ENCODE measurements around the gene PLLP. TPM values are rescaled to one million over a fixed set of nuclear protein-coding genes. Genes with fewer than 3 reads are reported as not detected.
"Not testable (repeated sequence)": the region's sequence is repeated elsewhere in the genome, so short reads cannot be mapped to it uniquely, and the experiment has no call there.

Gene PLLP
- total RNA-seq, 4 donors from 2014 or later: 4.4 to 13.5 (median 9.6) TPM

DNA sequence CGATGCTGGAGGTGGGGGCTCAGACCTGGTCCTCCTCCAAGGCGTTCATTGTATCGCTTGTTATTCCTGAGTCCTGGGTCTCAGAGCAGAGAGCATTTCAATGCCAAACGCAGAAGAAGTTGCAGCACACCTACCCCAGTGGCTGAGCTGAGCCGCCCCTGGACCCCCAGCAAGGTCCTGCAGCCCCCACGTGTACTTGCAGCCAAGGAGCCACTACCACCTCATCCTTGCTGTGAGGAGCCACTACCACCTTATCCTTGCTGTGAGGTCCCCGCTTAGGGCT is 13.5 kb downstream of the PLLP start:
- Histone ChIP-seq H3K9me3 (no peaks in the 10 kb centered on the region), H3K27ac (no peak overlapping the region), H3K27me3 (no peaks in the 10 kb centered on the region), H3K4me1 (peaks cover 8 to 27% (median 17%) of the 10 kb centered on the region in 4 donors), H3K36me3 (no peaks in the 10 kb centered on the region), H3K4me3 (no peak overlapping the region)
- intact Hi-C loops (cut with DNase I; ENCODE audit: low total_unique reads): no loop called here
- DNase-seq: no peak
- WGBS, 2 donors (ENCODE audit: low coverage in 1 of 2): 88% methylated on average over 7 of the region's 7 CpGs; no CpG with 5 or more reads in 1 of the 2 donors
- in situ Hi-C loops (cut with MboI; ENCODE audit: low pct_ligation_motif_present in 1 of 4, low pct_unique_long_range_greater_than_20kb in 1 of 4, low sequenced_read_pairs in 3 of 4): no loop called here
- TF ChIP-seq POLR2A (IDR thresholded peaks at IDR 0.05) (no peak), EP300 (IDR thresholded peaks at IDR 0.05; ENCODE audit: low read depth) (no peak), POLR2AphosphoS5 (IDR thresholded peaks at IDR 0.05) (no peak)
- TF ChIP-seq, protein P1, sequence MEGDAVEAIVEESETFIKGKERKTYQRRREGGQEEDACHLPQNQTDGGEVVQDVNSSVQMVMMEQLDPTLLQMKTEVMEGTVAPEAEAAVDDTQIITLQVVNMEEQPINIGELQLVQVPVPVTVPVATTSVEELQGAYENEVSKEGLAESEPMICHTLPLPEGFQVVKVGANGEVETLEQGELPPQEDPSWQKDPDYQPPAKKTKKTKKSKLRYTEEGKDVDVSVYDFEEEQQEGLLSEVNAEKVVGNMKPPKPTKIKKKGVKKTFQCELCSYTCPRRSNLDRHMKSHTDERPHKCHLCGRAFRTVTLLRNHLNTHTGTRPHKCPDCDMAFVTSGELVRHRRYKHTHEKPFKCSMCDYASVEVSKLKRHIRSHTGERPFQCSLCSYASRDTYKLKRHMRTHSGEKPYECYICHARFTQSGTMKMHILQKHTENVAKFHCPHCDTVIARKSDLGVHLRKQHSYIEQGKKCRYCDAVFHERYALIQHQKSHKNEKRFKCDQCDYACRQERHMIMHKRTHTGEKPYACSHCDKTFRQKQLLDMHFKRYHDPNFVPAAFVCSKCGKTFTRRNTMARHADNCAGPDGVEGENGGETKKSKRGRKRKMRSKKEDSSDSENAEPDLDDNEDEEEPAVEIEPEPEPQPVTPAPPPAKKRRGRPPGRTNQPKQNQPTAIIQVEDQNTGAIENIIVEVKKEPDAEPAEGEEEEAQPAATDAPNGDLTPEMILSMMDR (IDR thresholded peaks at IDR 0.05): no peak

DNA sequence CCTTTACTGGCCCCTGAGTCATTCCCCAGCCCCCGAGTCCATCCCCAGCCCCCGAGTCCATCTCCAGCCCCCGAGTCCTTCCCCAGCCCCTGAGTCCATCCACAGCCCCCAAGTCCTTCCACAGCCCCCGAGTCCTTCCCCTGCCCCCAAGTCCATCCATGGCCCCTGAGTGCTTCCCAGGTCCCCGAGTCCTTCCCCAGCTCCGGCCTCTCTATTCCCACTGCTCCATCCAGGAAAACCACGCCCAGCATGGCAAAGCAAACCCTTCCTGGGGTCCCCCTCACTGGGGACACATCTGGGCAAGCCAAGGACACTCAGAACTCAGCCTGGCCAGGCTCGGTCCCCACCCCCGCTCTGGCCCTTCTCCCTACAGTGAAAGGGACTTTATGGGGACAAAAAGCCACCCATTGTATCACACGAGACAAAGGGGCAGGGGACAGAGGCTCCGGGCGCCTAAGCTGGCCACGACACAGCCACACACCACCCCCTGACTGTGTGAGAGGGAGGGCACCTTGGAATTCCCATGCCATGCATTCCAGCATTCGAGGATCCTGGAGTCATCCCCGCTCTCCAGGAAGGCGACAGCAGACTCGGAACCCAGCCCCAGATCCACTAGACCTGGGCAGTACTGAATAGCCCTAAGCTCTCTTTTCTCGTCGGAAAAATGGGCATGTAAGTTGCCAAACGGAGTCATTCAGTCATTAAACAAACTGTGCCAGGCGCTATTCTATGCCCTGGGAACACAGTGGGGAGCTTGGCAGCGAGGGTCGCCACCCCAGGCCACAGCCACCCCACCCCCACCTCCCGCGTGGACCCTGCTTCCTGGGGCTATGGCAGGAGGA is 14.0 kb downstream of the PLLP start:
- Histone ChIP-seq H3K27ac (no peak overlapping the region), H3K4me3 (no peak overlapping the region), H3K9me3 (no peaks in the 10 kb centered on the region), H3K27me3 (no peaks in the 10 kb centered on the region), H3K36me3 (no peaks in the 10 kb centered on the region), H3K4me1 (peaks cover 8 to 33% (median 22%) of the 10 kb centered on the region in 4 donors)
- intact Hi-C loops (cut with DNase I; ENCODE audit: low total_unique reads): no loop called here
- TF ChIP-seq, protein P1 (IDR thresholded peaks at IDR 0.05): no peak
- TF ChIP-seq POLR2A (IDR thresholded peaks at IDR 0.05) (no peak), POLR2AphosphoS5 (IDR thresholded peaks at IDR 0.05) (no peak), EP300 (IDR thresholded peaks at IDR 0.05; ENCODE audit: low read depth) (no peak)
- 85% methylated on average over 17 of the region's 25 CpGs; no CpG with 5 or more reads in 1 of the 2 donors for WGBS, 2 donors (ENCODE audit: low coverage in 1 of 2)
- in situ Hi-C loops (cut with MboI; ENCODE audit: low pct_ligation_motif_present in 1 of 4, low pct_unique_long_range_greater_than_20kb in 1 of 4, low sequenced_read_pairs in 3 of 4): no loop called here
- no peak for DNase-seq

DNA sequence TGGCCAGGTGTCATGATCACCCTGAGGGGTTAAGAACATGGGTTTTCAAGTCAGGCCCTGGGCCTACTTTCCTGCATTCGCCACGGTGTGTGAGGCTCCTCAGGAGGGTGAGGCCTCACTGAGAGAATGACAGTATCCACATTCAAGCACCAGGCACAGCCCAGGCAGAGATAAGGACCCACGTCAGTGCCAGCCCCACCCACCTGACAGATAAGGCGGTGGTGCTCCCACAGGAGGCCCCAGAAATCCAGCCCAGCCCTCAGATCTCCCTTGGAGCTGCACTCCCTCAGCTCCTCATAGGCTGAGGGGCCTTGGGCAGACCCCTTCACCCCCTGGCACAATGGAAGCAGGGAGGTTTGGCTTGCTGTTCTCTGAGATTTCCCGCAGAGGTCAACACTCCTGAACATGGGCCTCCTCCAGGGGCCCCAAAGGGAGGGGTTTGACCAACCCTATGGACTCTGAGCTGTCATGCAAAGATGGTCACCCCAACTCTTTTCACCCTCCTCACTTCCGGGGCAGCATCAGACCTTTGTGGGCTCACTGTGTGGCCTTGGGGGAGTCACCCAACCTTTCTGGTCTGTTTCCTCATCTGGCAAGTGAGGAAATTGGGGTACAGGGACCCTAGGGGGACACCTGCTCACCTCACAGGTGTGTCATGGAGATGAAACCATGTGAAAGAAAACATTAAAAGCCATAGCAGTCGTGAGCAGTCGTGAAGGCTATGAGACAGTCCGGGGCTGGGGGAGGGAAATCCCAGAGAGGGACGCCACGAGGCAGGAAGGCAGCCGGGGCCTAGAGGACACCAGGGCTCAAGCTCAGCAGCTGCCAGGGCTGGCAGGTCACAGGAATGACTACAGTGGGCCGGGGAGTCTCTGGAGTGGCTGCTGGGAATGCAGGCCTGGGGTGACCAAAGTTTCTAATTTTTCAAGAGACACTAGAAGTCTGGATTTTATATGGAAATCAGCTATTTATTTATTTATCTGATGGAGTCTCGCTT is 15.4 kb downstream of the PLLP start:
- in situ Hi-C loops (cut with MboI; ENCODE audit: low pct_ligation_motif_present in 1 of 4, low pct_unique_long_range_greater_than_20kb in 1 of 4, low sequenced_read_pairs in 3 of 4): no loop called here
- no peak overlapping the region for H3K4me3 ChIP-seq
- H3K4me1 ChIP-seq: peaks cover 8 to 42% (median 26%) of the 10 kb centered on the region in 4 donors

DNA sequence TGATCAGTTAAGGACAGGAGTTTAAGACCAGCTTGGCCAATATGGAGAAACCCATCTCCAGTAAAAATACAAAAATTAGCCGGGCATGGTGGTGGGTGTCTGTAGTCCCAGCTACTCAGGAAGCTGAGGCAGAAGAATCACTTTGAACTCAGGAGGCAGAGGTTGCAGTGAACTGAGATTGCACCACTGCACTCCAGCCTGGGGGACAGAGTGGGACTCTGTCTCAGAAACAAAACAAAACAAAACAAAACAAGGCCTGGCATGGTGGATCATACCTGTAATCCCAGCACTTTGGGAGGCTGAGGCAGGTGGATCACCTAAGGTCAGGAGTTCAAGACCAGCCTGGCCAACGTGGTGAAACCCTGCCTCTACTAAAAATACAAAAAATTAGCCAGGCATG is 17.1 kb downstream of the PLLP start:
- in situ Hi-C loops (cut with MboI; ENCODE audit: low pct_ligation_motif_present in 1 of 4, low pct_unique_long_range_greater_than_20kb in 1 of 4, low sequenced_read_pairs in 3 of 4); H3K9me3 ChIP-seq; intact Hi-C loops (cut with DNase I; ENCODE audit: low total_unique reads); H3K27ac ChIP-seq; H3K4me3 ChIP-seq; H3K36me3 ChIP-seq; DNase-seq; H3K27me3 ChIP-seq: not testable (repeated sequence)
- WGBS, 2 donors (ENCODE audit: low coverage in 1 of 2): 35 to 60% methylated on average over 1 to 2 of the region's 2 CpGs
- peaks cover 8 to 43% (median 26%) of the 10 kb centered on the region in 4 donors for H3K4me1 ChIP-seq

More for the DNA sequence above, 15.4 kb downstream of the PLLP start:
- TF ChIP-seq POLR2A (IDR thresholded peaks at IDR 0.05) (peak; percentile 87), EP300 (IDR thresholded peaks at IDR 0.05; ENCODE audit: low read depth) (no peak), POLR2AphosphoS5 (IDR thresholded peaks at IDR 0.05) (peak; percentile 81 to 88 (median 83))
- TF ChIP-seq, protein P1 (IDR thresholded peaks at IDR 0.05): no peak
- Histone ChIP-seq H3K9me3 (no peaks in the 10 kb centered on the region), H3K36me3 (no peaks in the 10 kb centered on the region), H3K27me3 (no peaks in the 10 kb centered on the region), H3K27ac (peak overlapping the region; percentile 38 to 74 (median 60))
- 46% methylated on average over 11 of the region's 14 CpGs; no CpG with 5 or more reads in 1 of the 2 donors for WGBS, 2 donors (ENCODE audit: low coverage in 1 of 2)
- peak; percentile 88 for DNase-seq
- intact Hi-C loops (cut with DNase I; ENCODE audit: low total_unique reads): no loop called here
